Medulla oblongata (tissue), 1 donor: ENCODE results near the gene ADAMTS13.
"Not testable (repeated sequence)": the region's sequence is repeated elsewhere in the genome, so short reads cannot be mapped to it uniquely, and the experiment has no call there.

Source experiments
- DNase-seq: peaks from one replicate; pipeline ENCODE4 v3.0.0-alpha.2; 2015; ENCODE audit errors: extremely low spot score

ADAMTS13 gene

DNA sequence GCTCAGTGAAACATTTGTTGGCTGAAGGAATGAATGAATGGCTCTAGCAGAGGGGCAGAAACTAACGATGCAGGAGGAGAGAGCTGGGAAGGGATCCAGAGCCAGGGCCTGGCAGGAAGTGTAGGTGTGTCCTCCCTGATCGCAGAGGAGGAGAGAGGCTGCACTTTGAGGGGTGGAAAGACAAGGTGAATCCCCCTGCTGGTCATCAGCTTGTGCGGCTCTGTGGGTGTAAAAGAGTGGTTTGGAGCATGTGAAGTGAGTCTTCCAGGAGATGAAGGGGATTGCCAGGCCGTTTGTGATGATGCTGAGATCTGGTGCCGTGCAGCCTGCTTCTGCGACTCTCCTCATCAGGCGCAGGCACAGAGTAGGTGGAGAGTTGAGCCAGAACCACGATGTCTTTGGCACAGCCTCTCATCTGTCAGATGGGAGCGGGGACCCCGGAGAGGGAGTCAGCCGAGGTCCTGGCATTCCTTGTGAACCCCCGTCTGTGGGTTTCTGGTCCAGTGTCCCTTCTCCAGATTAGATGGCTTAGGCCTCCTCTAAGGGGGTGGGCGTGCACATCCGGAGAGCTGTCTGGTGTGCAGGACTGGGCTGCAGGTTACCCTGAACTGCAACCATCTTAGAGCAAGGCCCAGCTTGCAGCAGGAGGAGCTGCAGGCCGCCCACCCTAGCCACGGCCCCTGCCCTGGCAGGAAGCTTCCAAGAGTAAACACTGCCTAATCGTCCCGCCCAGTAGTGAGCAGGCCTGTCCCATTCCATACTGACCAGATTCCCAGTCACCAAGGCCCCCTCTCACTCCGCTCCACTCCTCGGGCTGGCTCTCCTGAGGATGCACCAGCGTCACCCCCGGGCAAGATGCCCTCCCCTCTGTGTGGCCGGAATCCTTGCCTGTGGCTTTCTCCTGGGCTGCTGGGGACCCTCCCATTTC, at the start of gene ADAMTS13:
Gene ADAMTS13 (plus strand): TSS at position 753 of the 928 bp plus-strand sequence. CDS start 77 bp downstream, at position 830.
- no peak for DNase-seq

- DNase-seq = no peak
Measured at GRCh38 chr9:133374612-133375115, 47.5 kb upstream of the ADAMTS13 start.

DNA sequence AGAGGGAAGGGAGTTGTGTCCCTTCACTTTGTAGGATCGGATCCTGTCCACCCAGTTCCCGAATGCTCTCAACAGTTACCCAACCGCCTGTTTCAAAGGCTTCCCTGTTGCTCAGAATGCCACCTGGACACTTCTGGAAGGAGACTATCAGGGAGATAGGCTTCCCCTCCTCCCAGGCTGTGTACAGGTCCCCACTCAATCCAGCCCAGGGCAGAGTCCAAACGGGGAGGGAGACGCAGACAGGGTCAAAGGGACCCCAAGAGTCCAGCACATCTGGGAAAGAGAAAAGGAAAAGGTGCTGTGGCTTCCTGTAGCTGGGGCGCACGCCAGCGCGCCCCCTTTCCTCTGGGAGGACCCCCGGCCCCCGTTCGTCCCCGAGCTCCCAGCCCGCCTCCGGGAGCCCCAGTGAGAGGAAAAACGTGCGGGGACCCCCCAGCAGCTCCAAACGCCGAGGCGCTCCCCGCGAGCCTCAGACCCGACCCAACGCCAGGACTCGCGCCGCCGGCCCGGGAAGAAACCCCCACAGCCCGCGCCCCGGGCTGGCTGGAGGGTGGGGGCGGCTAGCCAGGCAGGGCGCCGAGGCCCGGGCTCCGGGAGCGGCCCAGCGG, 46.9 kb upstream of the ADAMTS13 start:
- DNase-seq = no peak

DNA sequence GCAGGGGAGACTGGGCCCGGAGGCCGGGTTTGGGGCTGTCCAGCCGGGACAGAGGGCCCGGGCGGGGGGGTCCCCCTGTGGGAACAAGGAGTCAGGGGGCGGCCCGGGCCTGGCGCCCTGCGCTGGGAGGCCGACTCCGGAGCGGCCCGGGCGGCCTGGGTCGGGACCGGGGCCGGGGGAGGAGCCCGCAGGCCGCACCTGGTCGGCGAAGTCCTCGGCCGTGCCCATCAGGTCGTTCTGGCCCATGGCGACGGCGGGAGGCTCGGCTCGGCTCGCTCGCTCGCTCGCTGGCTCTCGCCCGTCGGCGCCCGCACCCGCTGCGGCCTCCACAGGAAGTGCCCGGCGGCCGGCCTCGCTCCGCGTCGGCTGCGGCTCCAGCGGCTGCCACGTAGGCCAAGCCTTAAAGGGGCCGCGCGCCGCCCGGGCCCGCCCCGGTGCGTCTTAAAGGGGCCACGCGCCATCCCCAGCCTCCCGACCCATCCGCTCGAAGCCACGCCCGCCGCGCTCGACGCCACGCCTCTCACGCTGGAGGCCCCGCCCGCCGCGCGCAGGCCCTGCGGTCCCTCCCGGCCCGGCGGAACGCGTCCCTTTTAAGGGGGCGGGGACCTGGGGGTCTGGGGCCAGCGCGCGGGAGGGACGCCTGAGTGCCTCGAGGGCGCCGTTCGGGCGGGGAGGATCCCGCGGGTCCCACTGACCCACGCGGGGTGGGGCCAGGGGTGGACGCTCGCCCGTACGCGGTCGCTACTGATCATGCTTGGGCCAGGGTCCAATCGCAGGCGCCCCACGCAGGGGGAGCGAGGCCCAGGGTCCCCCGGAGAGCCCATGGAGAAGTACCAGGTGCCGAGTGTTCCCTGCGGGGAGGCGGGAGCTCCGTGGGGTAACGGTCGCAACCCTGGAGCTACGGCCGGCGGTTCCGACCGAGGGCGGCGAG, 46.2 kb upstream of the ADAMTS13 start, which contains the start of the genes STKLD1 and SURF4:
Gene STKLD1 (plus strand): TSS at position 643 of the 931 bp plus-strand sequence. CDS start 108 bp downstream, at position 751.
Gene SURF4 (minus strand): TSS at position 337 of the 931 bp plus-strand sequence. CDS start 91 bp downstream, at position 246.
- peak; percentile 96 for DNase-seq

- not testable (repeated sequence) for DNase-seq
Measured at GRCh38 chr9:133377280-133377679, 44.9 kb upstream of the ADAMTS13 start.

DNA sequence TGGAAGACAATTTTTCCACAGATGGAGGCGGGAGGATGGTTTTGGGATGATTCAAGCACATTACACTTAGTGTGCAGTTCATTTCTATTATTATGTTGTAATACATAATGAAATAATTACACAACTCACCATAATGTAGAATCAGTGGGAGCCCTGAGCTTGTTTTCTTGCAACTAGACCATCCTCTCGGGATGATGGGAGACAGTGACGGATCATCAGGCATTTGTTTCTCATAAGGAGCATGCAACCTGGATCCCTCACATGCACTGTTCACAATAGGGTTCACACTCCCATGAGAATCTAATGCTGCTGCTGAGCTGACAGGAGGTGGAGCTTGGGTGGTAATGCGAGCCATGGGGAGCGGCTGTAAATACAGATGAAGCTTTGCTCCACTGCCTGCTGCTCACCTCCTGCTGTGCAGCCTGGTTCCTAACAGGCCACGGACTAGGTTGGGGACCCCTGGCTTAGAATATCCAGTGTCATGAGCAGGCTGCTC, 44.4 kb upstream of the ADAMTS13 start:
- no peak for DNase-seq

DNA sequence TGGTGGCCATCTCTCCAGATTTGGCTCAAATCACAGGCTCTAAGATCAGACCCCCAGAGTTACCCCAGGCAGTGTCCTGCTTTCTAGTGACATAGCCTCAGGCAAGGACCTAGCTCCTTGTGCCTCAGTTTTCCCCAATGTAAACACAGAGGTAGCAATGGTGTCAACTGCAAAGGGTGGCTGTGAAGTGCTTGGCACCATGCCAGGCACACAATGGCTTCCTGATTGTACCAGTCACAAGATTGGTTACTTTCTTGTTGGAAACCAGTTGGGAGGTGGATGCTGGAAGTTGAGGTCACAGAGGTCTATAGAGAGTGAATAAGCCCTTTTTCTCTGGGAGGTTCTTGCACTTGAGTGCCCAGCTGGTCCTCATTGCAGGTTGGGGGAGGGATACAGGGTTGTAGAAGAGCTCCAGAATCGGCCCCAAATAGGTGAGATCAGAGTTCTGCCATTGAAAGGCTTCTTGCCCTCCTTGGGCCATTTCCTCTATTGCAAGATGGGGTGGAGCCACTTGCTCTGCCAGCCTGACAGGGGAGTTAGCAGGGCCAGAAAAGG, 43.7 kb upstream of the ADAMTS13 start:
- no peak for DNase-seq

DNA sequence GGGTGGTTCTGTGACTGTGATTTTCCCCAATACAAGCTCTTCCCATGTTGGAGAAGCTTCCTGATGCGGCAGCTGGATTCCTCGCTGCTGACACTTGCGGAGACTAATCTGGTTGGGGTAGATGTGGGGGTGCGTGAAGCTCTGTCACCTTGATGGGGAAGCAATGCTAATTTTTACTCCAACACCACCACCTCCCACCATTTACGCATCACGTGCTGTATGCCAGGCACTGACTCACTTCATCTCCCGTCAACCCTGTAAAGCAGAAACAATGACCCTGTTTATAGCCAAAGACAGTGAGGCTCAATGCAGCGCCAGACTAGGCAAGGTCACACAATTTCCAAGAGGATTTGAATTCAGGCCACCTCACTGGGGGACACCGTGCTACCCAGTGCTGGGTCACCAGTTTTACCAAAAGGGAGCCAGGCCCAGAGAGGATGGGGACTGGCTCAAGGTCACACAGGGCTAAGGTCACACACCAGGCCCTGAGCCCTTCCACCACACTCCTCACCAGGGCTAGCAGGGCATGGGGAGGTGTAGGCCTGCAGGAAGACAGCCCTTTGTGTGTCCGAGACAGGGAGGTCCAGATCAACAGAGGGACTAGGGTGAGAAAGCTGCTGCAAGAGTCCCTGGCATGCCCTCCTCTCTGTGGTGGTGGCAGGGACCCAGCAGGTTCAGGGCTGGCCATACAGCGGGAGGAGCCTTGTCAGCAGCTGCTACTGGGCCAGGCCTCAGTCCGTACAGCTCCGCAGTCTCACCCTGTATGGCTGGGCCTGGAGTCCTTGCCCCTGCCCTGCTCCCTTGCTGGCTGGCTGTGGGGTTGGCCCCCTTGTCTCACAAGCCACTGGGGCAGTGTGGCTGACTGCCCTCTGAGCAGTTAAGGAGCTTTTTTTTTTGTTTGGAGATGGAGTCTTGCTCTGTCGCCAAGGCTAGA, 42.7 kb upstream of the ADAMTS13 start:
- peak; percentile 63 for DNase-seq

DNA sequence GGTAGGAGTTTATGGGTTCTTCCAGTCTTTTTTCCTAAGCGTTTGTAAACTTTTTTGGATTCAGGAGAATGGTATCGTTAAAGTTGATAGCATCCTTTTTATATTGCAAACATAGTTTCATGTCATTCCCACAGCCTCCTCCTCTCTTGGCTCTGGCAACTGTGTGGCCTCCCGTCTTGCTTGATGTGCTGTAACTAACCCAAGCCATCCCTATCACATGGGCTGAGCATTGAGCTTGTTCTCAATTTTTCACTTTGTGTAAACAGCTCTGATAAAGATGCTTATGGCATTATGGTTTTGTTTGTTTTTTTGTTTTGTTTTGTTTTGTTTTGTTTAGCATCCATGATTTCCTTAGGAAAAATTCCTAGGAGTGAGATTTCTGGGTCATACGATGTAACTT, 41.4 kb upstream of the ADAMTS13 start:
- DNase-seq = no peak

GRCh38 chr9:133382507-133383141, 39.5 kb upstream of the ADAMTS13 start:
- DNase-seq = no peak

DNA sequence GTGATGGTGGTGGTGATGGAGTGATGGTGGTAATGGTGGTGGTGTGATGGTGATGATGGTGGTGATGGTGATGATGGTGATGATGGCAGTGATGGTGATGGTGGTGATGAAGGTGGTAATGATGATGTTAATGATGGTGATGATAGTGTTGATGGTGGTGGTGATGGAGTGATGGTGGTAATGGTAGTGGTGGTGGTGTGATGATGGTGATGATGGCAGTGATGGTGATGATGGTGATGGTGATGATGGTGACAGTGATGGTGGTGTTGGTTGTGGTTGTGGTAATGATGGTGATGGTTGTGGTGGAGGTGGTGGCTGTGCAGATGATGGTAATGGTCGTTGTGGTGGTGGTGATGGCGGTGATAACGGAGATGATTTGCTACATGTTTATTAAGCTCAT, 38.7 kb upstream of the ADAMTS13 start:
- no peak for DNase-seq

DNA sequence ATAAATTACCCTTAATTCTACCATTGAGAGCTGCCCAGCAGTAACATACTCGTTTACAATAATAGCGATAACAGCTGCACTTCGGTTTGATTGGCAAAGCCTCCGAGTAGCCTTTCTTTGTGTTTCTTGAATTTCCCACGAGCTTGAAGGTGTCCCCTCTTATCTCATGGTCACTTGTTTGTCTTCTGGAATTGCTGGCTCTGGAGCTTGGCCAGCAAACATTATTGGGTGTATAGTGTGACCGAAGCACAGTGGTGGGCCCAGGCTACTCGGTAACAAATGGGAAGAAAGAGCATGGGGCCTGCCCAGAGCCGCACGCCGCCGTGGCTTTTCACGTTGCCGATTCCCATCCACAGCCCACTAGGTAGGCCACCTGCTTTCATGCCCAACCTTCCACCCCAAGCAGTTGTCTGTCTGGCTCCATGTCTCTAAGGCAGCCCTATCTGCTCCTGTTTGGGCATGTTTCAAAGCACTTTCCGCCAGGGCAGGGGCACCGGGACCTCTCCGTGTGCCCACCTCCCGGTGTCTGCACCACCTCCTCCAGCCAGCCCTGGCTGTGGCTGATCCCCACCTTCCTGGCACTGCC, 37.3 kb upstream of the ADAMTS13 start:
- no peak for DNase-seq

GRCh38 chr9:133385452-133385851, 36.7 kb upstream of the ADAMTS13 start:
- no peak for DNase-seq

GRCh38 chr9:133386338-133386737, 35.8 kb upstream of the ADAMTS13 start:
- no peak for DNase-seq

- no peak for DNase-seq
Measured at GRCh38 chr9:133387680-133388079, 34.5 kb upstream of the ADAMTS13 start.

DNA sequence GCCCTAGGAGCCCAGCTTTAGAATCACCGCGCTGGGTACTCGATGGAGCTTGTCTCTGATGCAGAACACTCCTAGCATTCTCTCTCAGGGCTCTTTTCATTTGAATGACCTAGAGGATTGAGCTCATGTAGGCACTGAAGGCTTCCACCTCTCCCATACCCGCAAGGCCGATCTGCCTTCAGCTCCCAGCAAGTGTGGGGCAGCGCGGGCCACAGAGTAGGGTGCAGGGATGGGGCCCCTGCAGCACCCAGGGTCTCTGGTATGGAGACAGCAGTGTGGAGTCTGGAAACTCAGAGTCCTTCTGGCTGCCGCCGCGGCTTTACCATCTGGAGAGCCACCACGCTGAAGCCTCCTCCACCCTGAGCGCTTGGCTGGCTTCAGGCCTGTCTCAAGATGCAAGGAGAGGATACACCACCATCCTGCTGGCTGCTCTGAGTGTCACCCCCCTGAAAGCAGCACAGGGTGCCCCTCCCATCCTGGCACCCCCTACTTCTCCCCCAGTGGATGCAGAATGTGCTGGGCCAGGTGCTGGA, 33.1 kb upstream of the ADAMTS13 start:
- DNase-seq = no peak

- no peak for DNase-seq
Measured at GRCh38 chr9:133389562-133389961, 32.6 kb upstream of the ADAMTS13 start.

DNA sequence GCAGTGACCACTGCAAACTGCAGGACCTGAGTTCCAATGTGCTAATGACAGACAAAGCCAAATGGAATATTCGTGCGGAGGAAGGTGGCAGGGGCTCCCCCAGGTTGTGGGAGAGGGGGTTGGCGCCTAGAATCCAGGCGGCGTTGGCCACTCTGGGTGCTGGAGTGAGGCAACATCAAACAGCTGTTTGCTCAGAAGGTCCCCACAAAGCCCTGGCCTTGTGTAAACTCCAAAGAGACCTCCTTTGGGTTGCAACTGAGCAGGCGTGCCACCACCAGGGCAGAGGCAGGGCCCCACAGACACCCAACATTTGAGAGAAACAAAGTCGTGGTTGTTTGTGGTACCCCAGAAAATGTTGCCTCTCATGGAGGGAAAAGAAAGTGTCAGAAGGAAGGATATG, 31.5 kb upstream of the ADAMTS13 start:
- DNase-seq = no peak

DNA sequence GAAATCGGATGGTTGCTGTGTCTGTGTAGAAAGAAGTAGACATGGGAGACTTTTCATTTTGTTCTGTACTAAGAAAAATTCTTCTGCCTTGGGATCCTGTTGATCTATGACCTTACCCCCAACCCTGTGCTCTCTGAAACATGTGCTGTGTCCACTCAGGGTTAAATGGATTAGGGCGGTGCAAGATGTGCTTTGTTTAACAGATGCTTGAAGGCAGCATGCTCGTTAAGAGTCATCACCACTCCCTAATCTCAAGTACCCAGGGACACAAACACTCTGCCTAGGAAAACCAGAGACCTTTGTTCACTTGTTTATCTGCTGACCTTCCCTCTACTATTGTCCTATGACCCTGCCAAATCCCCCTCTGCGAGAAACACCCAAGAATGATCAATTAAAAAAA, 30.7 kb upstream of the ADAMTS13 start:
- not testable (repeated sequence) for DNase-seq
